ENCODE results near the gene CRISP2. TPM values are rescaled to one million over a fixed set of nuclear protein-coding genes. Genes with fewer than 3 reads are reported as not detected.
"Not testable (repeated sequence)": the region's sequence is repeated elsewhere in the genome, so short reads cannot be mapped to it uniquely, and the experiment has no call there.

The CRISP2 gene
- total RNA-seq, 4 donors from 2014 or later: 0.81 to 0.91 TPM; not detected in 2

GRCh38 chr6:49666930-49667757 lies 46.2 kb downstream of the CRISP2 start:
- H3K4me3 ChIP-seq (ENCODE audit: low read depth, poor library complexity, severe bottlenecking): no peak overlapping the region
- intact Hi-C loops (cut with DNase I; ENCODE audit: low total_unique reads): no loop called here
- no peak for DNase-seq (ENCODE audit: low spot score in 2 of 2)
- TF ChIP-seq POLR2A (IDR thresholded peaks at IDR 0.05): no peak
- TF ChIP-seq CTCF (IDR thresholded peaks at IDR 0.05): no peak
- WGBS, 2 donors: 59 to 60% methylated on average over 5 of the region's 5 CpGs

DNA sequence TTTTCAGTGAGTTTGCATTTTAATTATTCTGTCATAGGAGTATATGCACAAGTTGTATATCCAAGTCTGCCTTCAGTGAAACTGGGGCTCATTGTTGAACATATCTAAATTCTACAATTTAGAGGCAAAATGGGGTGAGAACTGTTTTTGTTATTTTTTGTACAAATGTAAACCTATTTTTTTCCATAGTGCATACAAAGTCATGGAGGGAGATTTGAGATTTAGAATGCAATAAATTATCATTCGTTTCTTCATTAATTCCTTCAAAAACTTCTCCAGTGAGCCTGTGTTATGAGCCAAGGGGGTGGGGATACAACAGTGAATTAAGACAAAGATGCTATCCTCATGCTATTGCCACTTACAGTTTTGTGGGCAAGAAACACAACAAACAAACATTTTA lies 46.9 kb downstream of the CRISP2 start:
- intact Hi-C loops (cut with DNase I; ENCODE audit: low total_unique reads): no loop called here
- WGBS, 2 donors: 42 to 51% methylated on average over 1 of the region's 1 CpG
- H3K4me3 ChIP-seq (ENCODE audit: low read depth, poor library complexity, severe bottlenecking): no peak overlapping the region
- DNase-seq (ENCODE audit: low spot score in 2 of 2): no peak
- TF ChIP-seq POLR2A (IDR thresholded peaks at IDR 0.05) (no peak), CTCF (IDR thresholded peaks at IDR 0.05) (no peak)

DNA sequence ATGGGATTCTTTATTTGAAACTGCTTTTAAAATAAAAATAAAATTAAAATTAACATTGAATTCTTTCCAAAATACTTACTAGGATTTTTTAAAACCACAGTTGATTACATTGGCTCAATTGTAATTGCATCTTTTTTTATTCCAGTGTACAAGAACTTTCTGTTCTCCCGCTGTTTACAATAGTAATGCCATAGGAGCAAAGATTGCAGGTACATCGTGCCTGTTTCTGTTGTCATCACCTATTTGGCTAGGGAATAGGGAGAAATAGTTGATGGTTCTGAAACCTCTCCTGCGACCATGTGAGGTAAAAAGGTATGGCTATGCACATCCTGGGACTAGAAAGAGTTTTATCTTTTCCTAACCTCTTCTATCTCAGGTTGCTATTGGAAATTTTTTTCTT lies 48.5 kb downstream of the CRISP2 start:
- WGBS, 2 donors: 70 to 78% methylated on average over 3 of the region's 3 CpGs
- no peak overlapping the region for H3K4me3 ChIP-seq (ENCODE audit: low read depth, poor library complexity, severe bottlenecking)
- no peak for DNase-seq (ENCODE audit: low spot score in 2 of 2)
- TF ChIP-seq POLR2A (IDR thresholded peaks at IDR 0.05) (no peak), CTCF (IDR thresholded peaks at IDR 0.05) (no peak)
- intact Hi-C loops (cut with DNase I; ENCODE audit: low total_unique reads): no loop called here

GRCh38 chr6:49664054-49664453 lies 49.3 kb downstream of the CRISP2 start:
- H3K4me3 ChIP-seq (ENCODE audit: low read depth, poor library complexity, severe bottlenecking); intact Hi-C loops (cut with DNase I; ENCODE audit: low total_unique reads); DNase-seq (ENCODE audit: low spot score in 2 of 2): not testable (repeated sequence)
- 83 to 84% methylated on average over 1 of the region's 1 CpG for WGBS, 2 donors

GRCh38 chr6:49662892-49663261 lies 50.5 kb downstream of the CRISP2 start:
- intact Hi-C loops (cut with DNase I; ENCODE audit: low total_unique reads): no loop called here
- DNase-seq (ENCODE audit: low spot score in 2 of 2): no peak
- 44 to 47% methylated on average over 1 of the region's 1 CpG for WGBS, 2 donors
- H3K4me3 ChIP-seq (ENCODE audit: low read depth, poor library complexity, severe bottlenecking): no peak overlapping the region
- no peak for TF ChIP-seq CTCF (IDR thresholded peaks at IDR 0.05)
- TF ChIP-seq POLR2A (IDR thresholded peaks at IDR 0.05): no peak

- intact Hi-C loops (cut with DNase I; ENCODE audit: low total_unique reads): no loop called here
- H3K4me3 ChIP-seq (ENCODE audit: low read depth, poor library complexity, severe bottlenecking): no peak overlapping the region
- WGBS, 2 donors: 78 to 85% methylated on average over 1 of the region's 1 CpG
- DNase-seq (ENCODE audit: low spot score in 2 of 2): no peak
- TF ChIP-seq POLR2A (IDR thresholded peaks at IDR 0.05) (no peak), CTCF (IDR thresholded peaks at IDR 0.05) (no peak)
Measured at GRCh38 chr6:49662231-49662891, 51.0 kb downstream of the CRISP2 start.

All from lower leg skin (tissue), 4 donors.